ENCODE measurements around the gene PAM16.
"Not testable (repeated sequence)": the region's sequence is repeated elsewhere in the genome, so short reads cannot be mapped to it uniquely, and the experiment has no call there.

PAM16 gene

GRCh38 chr16:4350787-4351659 lies at the start of gene PAM16:
TSS of gene PAM16 (minus strand) at chr16:4351321. CDS start at chr16:4351234, 87 bp downstream.
- DNase-seq (ENCODE audit: low read depth) = peak; percentile 78

DNA sequence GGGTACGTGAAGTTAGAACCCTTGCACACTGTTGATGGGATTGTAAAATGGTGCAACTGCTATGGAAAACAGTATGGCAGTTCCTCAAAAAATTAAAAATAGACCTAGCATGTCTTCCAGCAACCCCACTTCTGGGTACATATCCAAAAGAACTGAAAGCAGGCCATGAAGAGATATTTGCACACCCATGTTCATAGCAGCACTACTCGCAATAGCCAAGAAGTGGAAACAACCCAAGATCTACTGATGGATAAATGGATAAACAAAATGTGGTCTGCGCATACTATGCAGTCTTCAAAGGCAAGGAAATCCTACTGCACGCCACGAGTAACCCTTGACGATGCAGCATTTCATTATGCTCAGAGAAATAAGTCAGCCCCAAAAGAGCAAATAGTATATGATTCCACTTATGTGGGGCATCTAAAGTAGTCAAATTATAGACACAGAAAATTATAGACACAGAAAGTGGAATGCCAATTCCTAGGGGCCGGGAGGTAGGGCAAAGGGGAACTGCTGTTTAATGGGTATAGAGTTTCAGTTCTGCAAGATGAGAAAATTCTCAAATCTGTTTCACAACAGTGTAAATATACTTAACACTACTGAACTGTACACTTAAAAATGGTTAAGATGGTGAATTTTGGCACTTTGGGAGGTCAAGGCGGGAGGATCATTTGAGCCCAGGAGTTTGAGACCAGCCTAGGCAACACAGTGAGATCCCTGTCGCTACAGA lies 48.0 kb upstream of the PAM16 start:
- no peak for DNase-seq (ENCODE audit: low read depth)

GRCh38 chr16:4395055-4395726 lies 44.1 kb upstream of the PAM16 start:
- no peak for DNase-seq (ENCODE audit: low read depth)

DNA sequence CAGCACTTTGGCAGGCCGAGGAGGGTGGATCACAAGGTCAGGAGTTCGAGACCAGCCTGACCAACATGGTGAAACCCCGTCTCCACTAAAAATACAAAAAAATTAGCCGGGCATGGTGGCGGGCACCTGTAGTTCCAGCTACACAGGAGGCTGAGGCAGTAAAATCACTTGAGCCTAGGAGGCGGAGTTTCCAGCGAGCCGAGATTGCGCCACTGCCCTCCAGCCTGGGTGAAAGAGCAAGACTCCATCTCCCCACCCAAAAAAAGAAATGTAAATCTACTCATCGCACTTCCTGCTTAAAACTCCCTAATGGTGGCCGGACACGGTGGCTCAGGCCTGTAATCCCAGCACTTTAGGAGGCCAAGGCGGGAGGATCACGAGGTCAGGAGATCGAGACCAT lies 42.7 kb upstream of the PAM16 start:
- not testable (repeated sequence) for DNase-seq (ENCODE audit: low read depth)

GRCh38 chr16:4393240-4393600 lies 42.1 kb upstream of the PAM16 start:
- DNase-seq (ENCODE audit: low read depth) = no peak

- peak; percentile 84 for DNase-seq (ENCODE audit: low read depth)
Measured at GRCh38 chr16:4392382-4393239, 41.5 kb upstream of the PAM16 start.

- DNase-seq (ENCODE audit: low read depth) = no peak
Measured at GRCh38 chr16:4391631-4392381, 40.7 kb upstream of the PAM16 start.

GRCh38 chr16:4390266-4391260 lies 39.4 kb upstream of the PAM16 start:
- no peak for DNase-seq (ENCODE audit: low read depth)

- no peak for DNase-seq (ENCODE audit: low read depth)
Measured at GRCh38 chr16:4389051-4389955, 38.2 kb upstream of the PAM16 start.

- no peak for DNase-seq (ENCODE audit: low read depth)
Measured at GRCh38 chr16:4388271-4389021, 37.3 kb upstream of the PAM16 start.

- no peak for DNase-seq (ENCODE audit: low read depth)
Measured at GRCh38 chr16:4387781-4388180, 36.7 kb upstream of the PAM16 start.

- no peak for DNase-seq (ENCODE audit: low read depth)
Measured at GRCh38 chr16:4386951-4387565, 35.9 kb upstream of the PAM16 start.

DNA sequence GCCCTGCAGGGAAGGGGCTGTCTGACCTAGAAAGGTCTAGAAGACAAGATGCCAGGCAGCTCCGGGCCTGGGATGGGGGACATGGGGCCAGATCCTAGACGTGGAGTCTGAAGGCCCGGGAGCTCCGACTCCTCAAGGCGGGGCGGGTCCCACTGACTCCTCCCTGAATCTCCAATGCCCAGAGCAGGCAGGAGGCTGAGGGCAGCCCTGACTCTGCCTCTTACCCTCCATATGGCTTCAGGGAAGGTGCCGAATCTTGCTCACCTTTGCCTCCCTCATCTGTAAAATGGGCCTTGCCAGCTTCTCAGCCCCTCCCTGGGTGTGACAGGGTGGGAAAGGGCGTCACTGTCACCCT lies 35.3 kb upstream of the PAM16 start:
- no peak for DNase-seq (ENCODE audit: low read depth)

DNA sequence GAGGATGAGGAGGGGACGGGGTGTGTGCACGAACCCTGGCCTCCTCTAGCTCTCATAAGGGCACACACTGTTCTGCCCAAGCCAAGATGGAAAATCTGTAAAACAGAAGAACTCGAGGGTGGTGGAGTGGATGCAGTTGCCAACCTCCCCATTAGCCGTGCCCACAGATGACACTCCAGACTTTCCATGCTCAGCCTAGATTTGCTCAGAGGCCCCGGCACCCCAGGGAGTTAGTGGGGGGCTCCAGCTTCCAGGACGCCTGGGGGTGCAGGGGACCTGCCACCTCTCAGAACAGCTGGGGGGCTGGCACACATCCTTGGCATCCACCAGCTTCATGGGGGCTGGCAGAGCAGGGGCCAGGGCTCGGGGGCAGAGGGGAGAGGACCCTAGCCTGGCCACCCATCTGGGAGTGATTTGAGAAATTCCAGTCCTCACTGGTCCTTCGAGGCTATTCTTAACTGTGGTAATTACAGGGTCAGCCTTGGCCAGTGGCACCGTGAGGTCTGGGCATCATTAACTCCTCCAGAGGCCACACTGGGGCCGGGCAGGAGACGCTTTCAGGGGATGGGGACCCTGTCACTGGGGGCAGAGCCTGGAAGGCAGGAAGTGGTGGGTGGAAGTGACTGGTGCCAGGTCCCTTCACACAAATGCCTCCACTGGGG lies 34.8 kb upstream of the PAM16 start:
- DNase-seq (ENCODE audit: low read depth) = no peak

GRCh38 chr16:4385066-4385788 lies 34.1 kb upstream of the PAM16 start:
- no peak for DNase-seq (ENCODE audit: low read depth)

DNA sequence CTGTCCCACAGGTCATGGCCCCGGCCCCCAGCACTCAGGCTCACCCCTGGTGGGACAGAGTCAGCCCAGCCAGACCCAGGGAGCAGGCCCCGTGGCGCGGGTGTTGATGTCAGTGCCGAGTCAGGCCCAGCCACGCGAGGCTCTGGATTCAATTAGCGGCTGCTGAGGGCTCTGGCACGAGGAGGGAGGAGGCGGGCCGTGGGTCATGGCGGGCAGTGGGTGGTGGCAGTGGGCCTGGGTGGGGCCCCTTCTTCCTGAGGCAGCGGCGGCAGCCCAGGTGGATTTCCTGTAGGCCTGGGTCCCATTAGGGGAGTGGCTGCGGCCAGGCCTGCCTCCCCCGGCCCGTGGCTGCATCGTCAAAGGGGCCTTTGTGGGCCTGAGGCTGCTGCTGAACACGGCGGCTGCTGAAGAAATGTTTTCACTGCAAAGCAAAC lies 33.4 kb upstream of the PAM16 start:
- DNase-seq (ENCODE audit: low read depth) = peak; percentile 64

Measured in GM04504 (cell line).